ENCODE measurements around the gene REX1BD. TPM values are rescaled to one million over a fixed set of nuclear protein-coding genes. Genes with fewer than 3 reads are reported as not detected.

Gene REX1BD
- total RNA-seq, 1 donor from 2014 or later = 47.4 TPM

DNA sequence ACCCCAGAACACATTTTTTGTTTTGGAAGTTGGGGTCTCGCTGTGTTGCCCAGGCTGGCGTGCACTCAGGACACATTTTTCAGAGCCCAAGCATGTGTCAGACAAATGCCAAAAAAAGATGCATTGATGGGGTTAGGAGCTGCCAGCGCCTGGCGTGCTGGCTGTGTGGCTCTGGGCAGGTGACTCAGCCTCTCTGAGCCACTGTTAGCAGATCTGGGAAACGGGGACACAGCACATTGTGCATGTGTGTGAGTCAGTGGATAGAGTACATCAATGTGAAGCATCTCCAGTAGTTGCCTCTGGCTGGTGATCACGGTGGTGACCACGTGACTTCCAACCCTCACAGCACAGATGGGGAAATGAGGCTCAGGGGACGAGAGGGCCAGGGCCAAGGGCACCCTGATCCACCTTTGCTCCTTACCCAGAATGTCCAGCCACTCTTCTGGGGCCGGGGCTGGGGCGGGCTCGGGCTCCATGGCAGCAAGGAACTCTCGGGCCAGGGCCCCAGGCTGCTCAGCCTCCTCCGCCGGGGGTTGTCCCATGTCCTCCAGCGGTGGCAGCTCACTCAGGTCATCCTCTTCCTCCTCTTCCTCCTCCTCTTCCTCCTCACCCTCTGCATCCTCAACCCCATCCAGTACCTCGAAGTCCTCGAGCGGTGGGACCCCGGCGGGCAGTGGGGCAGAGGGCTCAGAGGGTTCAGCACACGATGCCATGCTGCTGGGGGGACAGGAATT lies 47.2 kb upstream of the REX1BD start:
- Histone ChIP-seq H3K79me2 (ENCODE audit: insufficient read depth, low read length) (peaks cover 16% of the 10 kb centered on the region), H3K4me1 (ENCODE audit: insufficient read depth, low read length) (peaks cover 14% of the 10 kb centered on the region), H3K9ac (ENCODE audit: low read length) (peak overlapping the region; percentile 77), H3K27me3 (ENCODE audit: insufficient read depth, low read length) (no peaks in the 10 kb centered on the region), H4K20me1 (ENCODE audit: insufficient read depth, low read length) (peaks cover 9% of the 10 kb centered on the region), H3K4me3 (ENCODE audit: insufficient read depth, low read depth, low read length) (no peak overlapping the region), H3K4me2 (ENCODE audit: low read length) (no peak overlapping the region), H3K36me3 (ENCODE audit: insufficient read depth, low read length) (peaks cover 9% of the 10 kb centered on the region), H3K9me3 (ENCODE audit: insufficient read depth, low read depth, low read length) (no peaks in the 10 kb centered on the region), H3K27ac (ENCODE audit: low read depth, low read length) (no peak overlapping the region), H2AFZ (ENCODE audit: low read depth, low read length) (no peak overlapping the region)
- FAIRE-seq (no peak), DNase-seq (ENCODE audit: low read depth) (no peak)
- H3K4me1 Mint-ChIP-seq (ENCODE audit: low read depth, unreplicated experiment) = no peaks in the 10 kb centered on the region
- no peaks in the 10 kb centered on the region for H3K9me3 Mint-ChIP-seq (ENCODE audit: unreplicated experiment)
- no peaks in the 10 kb centered on the region for H3K27me3 Mint-ChIP-seq (ENCODE audit: low read depth, unreplicated experiment)
- peaks cover 8% of the 10 kb centered on the region for H3K36me3 Mint-ChIP-seq (ENCODE audit: low read depth, unreplicated experiment)
- peak overlapping the region; percentile 42 for H3K4me3 Mint-ChIP-seq (ENCODE audit: unreplicated experiment)
- no peak overlapping the region for H3K27ac Mint-ChIP-seq (ENCODE audit: unreplicated experiment)
- TF ChIP-seq EZH2 (IDR thresholded peaks at IDR 0.05; ENCODE audit: insufficient read depth, low read length) = no peak
- TF ChIP-seq, protein P1, sequence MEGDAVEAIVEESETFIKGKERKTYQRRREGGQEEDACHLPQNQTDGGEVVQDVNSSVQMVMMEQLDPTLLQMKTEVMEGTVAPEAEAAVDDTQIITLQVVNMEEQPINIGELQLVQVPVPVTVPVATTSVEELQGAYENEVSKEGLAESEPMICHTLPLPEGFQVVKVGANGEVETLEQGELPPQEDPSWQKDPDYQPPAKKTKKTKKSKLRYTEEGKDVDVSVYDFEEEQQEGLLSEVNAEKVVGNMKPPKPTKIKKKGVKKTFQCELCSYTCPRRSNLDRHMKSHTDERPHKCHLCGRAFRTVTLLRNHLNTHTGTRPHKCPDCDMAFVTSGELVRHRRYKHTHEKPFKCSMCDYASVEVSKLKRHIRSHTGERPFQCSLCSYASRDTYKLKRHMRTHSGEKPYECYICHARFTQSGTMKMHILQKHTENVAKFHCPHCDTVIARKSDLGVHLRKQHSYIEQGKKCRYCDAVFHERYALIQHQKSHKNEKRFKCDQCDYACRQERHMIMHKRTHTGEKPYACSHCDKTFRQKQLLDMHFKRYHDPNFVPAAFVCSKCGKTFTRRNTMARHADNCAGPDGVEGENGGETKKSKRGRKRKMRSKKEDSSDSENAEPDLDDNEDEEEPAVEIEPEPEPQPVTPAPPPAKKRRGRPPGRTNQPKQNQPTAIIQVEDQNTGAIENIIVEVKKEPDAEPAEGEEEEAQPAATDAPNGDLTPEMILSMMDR (IDR thresholded peaks at IDR 0.05; ENCODE audit: insufficient read depth, low read depth, low read length) = no peak

DNA sequence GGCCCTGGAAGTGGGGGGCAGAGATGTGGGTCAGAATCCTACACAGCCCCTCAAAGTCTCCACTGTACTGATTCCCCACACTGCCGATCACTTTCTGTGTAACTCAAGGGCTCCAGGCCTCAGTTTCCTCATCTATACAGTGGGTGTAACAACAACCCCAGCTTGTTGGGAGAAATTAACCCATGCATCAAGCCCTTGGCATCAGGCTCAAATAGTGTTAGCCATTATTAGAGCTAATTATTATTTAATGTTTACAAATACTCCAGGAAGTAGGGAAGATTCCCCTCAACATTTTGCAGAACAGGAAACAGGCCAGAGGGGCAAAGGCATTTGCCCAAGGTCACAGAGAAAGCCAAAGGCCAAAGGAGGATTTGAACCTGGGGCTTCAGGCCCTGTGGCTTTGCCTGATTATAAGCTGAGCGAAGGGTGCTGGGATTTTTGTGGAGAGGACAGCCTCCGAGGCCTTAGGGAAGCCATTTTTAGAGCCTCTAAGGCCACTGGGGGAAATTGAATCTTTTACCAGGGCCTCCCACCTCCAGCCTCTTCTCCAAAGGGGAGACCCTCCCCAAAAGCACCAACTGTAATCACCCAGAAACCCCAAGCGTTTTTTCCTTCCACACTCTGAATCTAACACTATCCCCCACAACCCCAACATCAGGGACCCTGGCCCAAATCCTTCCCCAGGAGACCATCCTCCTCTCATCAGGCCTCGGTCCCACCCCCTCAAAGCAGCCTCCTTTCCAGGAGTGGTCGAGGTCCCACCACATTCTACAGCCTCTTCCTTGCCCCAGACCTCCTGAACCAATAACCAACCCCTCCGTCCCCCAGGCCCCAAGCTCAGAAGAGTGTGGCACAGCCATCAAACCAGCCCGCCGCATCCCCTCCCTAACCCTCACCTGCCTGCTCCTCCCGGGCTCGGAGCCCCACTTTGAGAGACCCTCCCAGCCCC lies 46.3 kb upstream of the REX1BD start:
- H3K4me3 ChIP-seq (ENCODE audit: insufficient read depth, low read depth, low read length) = peak overlapping the region; percentile 63
- no peak overlapping the region for H3K27ac ChIP-seq (ENCODE audit: low read depth, low read length)
- H3K36me3 ChIP-seq (ENCODE audit: insufficient read depth, low read length) = peaks cover 9% of the 10 kb centered on the region
- H2AFZ ChIP-seq (ENCODE audit: low read depth, low read length) = no peak overlapping the region
- peak overlapping the region; percentile 90 for H3K4me2 ChIP-seq (ENCODE audit: low read length)
- peaks cover 9% of the 10 kb centered on the region for H4K20me1 ChIP-seq (ENCODE audit: insufficient read depth, low read length)
- peaks cover 16% of the 10 kb centered on the region for H3K79me2 ChIP-seq (ENCODE audit: insufficient read depth, low read length)
- DNase-seq (ENCODE audit: low read depth) (no peak), FAIRE-seq (no peak)
- peak overlapping the region; percentile 77 for H3K9ac ChIP-seq (ENCODE audit: low read length)
- H3K4me1 Mint-ChIP-seq (ENCODE audit: low read depth, unreplicated experiment) = no peaks in the 10 kb centered on the region
- H3K4me3 Mint-ChIP-seq (ENCODE audit: unreplicated experiment) = peak overlapping the region; percentile 89
- no peaks in the 10 kb centered on the region for H3K9me3 ChIP-seq (ENCODE audit: insufficient read depth, low read depth, low read length)
- H3K36me3 Mint-ChIP-seq (ENCODE audit: low read depth, unreplicated experiment) = peaks cover 3% of the 10 kb centered on the region
- H3K27me3 Mint-ChIP-seq (ENCODE audit: low read depth, unreplicated experiment) = no peaks in the 10 kb centered on the region
- H3K4me1 ChIP-seq (ENCODE audit: insufficient read depth, low read length) = peaks cover 14% of the 10 kb centered on the region
- no peaks in the 10 kb centered on the region for H3K9me3 Mint-ChIP-seq (ENCODE audit: unreplicated experiment)
- no peaks in the 10 kb centered on the region for H3K27me3 ChIP-seq (ENCODE audit: insufficient read depth, low read length)
- peak overlapping the region; percentile 58 for H3K27ac Mint-ChIP-seq (ENCODE audit: unreplicated experiment)
- TF ChIP-seq EZH2 (IDR thresholded peaks at IDR 0.05; ENCODE audit: insufficient read depth, low read length) = no peak
- TF ChIP-seq, protein P1 (IDR thresholded peaks at IDR 0.05; ENCODE audit: insufficient read depth, low read depth, low read length) = no peak

All from astrocyte (in vitro differentiated cells and primary cell).